ENCODE data around the gene SPATS1.
"Not testable (repeated sequence)": the region's sequence is repeated elsewhere in the genome, so short reads cannot be mapped to it uniquely, and the experiment has no call there.

Gene SPATS1

GRCh38 chr6:44311304-44311703 lies 31.1 kb upstream of the SPATS1 start:
- DNase-seq (ENCODE audit: low spot score), result no peak

GRCh38 chr6:44311767-44312166 lies 30.7 kb upstream of the SPATS1 start:
- DNase-seq (ENCODE audit: low spot score), result no peak

- peak; percentile 74 for DNase-seq (ENCODE audit: low spot score)
Measured at GRCh38 chr6:44312901-44313788, 29.3 kb upstream of the SPATS1 start, which contains the start of gene AARS2. Gene AARS2 (minus strand): TSS chr6:44313347. CDS start chr6:44313323, 24 bp downstream.

- DNase-seq (ENCODE audit: low spot score), result not testable (repeated sequence)
Measured at GRCh38 chr6:44314657-44315056, 27.8 kb upstream of the SPATS1 start.

GRCh38 chr6:44315516-44315915 lies 26.9 kb upstream of the SPATS1 start:
- no peak for DNase-seq (ENCODE audit: low spot score)

- no peak for DNase-seq (ENCODE audit: low spot score)
Measured at GRCh38 chr6:44315951-44316350, 26.5 kb upstream of the SPATS1 start.

GRCh38 chr6:44316481-44316880 lies 26.0 kb upstream of the SPATS1 start:
- no peak for DNase-seq (ENCODE audit: low spot score)

GRCh38 chr6:44317136-44317631 lies 25.3 kb upstream of the SPATS1 start:
- not testable (repeated sequence) for DNase-seq (ENCODE audit: low spot score)

- no peak for DNase-seq (ENCODE audit: low spot score)
Measured at GRCh38 chr6:44321210-44321609, 21.2 kb upstream of the SPATS1 start.

- no peak for DNase-seq (ENCODE audit: low spot score)
Measured at GRCh38 chr6:44327096-44327495, 15.4 kb upstream of the SPATS1 start.

- DNase-seq (ENCODE audit: low spot score), result no peak
Measured at GRCh38 chr6:44327760-44328159, 14.7 kb upstream of the SPATS1 start.

GRCh38 chr6:44328203-44328602 lies 14.2 kb upstream of the SPATS1 start:
- not testable (repeated sequence) for DNase-seq (ENCODE audit: low spot score)

- no peak for DNase-seq (ENCODE audit: low spot score)
Measured at GRCh38 chr6:44329858-44330257, 12.6 kb upstream of the SPATS1 start.

- no peak for DNase-seq (ENCODE audit: low spot score)
Measured at GRCh38 chr6:44332585-44332984, 9.9 kb upstream of the SPATS1 start.

- no peak for DNase-seq (ENCODE audit: low spot score)
Measured at GRCh38 chr6:44333273-44333919, 9.1 kb upstream of the SPATS1 start.

- DNase-seq (ENCODE audit: low spot score), result no peak
Measured at GRCh38 chr6:44333942-44334341, 8.5 kb upstream of the SPATS1 start.

- DNase-seq (ENCODE audit: low spot score), result no peak
Measured at GRCh38 chr6:44335631-44336030, 6.8 kb upstream of the SPATS1 start.

GRCh38 chr6:44338228-44339122 lies 4.0 kb upstream of the SPATS1 start:
- peak; percentile 80 for DNase-seq (ENCODE audit: low spot score)

- DNase-seq (ENCODE audit: low spot score), result no peak
Measured at GRCh38 chr6:44339301-44339700, 3.1 kb upstream of the SPATS1 start.

GRCh38 chr6:44339763-44340625 lies 2.5 kb upstream of the SPATS1 start:
- DNase-seq (ENCODE audit: low spot score), result no peak
